C4-2B (cell line): ENCODE measurements around the gene DNMT3B.

Source experiments
- ZFX ChIP-seq: fragments of 450-650 bp; IDR thresholded peaks from 2 replicates; pipeline ENCODE4 v1.6.1; 2017
- TF ChIP-seq, protein P1 (sequence below): fragments of 450-650 bp; conservative IDR thresholded peaks from 2 replicates; pipeline ENCODE4 v1.5.1; 2017; ENCODE audit warnings: mild to moderate bottlenecking

DNA sequence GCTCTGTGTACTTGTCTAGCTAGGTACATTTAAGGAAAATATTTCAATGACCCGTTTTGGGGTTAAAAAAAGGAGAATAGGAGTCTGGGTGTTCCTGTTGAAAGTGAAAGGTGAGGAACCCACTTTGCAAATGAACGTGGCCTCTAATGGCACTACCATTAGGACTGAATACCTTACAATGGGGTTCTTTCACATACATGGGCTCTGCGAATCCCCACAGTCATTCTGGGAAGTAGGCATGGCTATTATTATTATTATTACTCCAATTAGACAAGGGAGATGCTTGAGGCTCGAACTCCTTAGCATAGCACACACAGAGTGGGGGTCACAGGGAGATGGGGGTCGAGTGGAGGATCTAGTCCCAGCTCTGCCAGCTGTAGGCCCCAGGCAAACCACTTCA is 6.0 kb upstream of the DNMT3B start:
- TF ChIP-seq, protein P1, sequence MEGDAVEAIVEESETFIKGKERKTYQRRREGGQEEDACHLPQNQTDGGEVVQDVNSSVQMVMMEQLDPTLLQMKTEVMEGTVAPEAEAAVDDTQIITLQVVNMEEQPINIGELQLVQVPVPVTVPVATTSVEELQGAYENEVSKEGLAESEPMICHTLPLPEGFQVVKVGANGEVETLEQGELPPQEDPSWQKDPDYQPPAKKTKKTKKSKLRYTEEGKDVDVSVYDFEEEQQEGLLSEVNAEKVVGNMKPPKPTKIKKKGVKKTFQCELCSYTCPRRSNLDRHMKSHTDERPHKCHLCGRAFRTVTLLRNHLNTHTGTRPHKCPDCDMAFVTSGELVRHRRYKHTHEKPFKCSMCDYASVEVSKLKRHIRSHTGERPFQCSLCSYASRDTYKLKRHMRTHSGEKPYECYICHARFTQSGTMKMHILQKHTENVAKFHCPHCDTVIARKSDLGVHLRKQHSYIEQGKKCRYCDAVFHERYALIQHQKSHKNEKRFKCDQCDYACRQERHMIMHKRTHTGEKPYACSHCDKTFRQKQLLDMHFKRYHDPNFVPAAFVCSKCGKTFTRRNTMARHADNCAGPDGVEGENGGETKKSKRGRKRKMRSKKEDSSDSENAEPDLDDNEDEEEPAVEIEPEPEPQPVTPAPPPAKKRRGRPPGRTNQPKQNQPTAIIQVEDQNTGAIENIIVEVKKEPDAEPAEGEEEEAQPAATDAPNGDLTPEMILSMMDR, result no peak
- TF ChIP-seq ZFX, result no peak
